B cell (primary cell): ENCODE results near the gene TCP10L. TPM values are rescaled to one million over a fixed set of nuclear protein-coding genes. Genes with fewer than 3 reads are reported as not detected.

ENCODE experiments used
- ATAC-seq: fragments of 200-7000 bp; cut with Tn5 transposase; one replicate; pipeline ENCODE4 v1.10.0; 2021; ENCODE audit warnings: low read depth, mild to moderate bottlenecking, moderate number of reproducible peaks, moderate library complexity
- CTCF ChIA-PET: fragments of 350-600 bp; sonication (Branson Sonifier 250); formaldehyde crosslinking; loops from one replicate; lab custom pipeline; 2021; ENCODE audit warnings: antibody characterized with exemption, inconsistent platforms; lab: Charles Lee
- POLR2A ChIA-PET: fragments of 350-600 bp; sonication (Branson Sonifier 250); formaldehyde crosslinking; loops from one replicate; lab custom pipeline; 2021; ENCODE audit warnings: antibody characterized with exemption; lab: Charles Lee
- DNase-seq: peaks from one replicate; pipeline ENCODE4 v3.0.0; 2013
- H2AFZ ChIP-seq: 2 replicates; pipeline ENCODE4 v1.6.1; 2012; ENCODE audit warnings: mild to moderate bottlenecking, low read depth, low read length; ENCODE audit not compliant: insufficient read depth, poor library complexity, severe bottlenecking
- H3K27ac ChIP-seq, 2 donors: 1 replicate in 1 of 2; 2 replicates in 1 of 2; pipeline ENCODE4 v1.5.1; 2012 to 2013; ENCODE audit warnings: low read length in 2 of 2, mild to moderate bottlenecking in 2 of 2, moderate library complexity in 1 of 2
- H3K27me3 ChIP-seq, 4 experiments: fragments of 200-600 bp in 1 of 4; sonication (generic) in 1 of 4; replicated peaks in 1 of 4; 1 replicate in 2 of 4; 2 replicates in 2 of 4; pipeline versions ENCODE4 v1.6.1 to v1.7.0; 2013 to 2016; ENCODE audit warnings: low read length in 3 of 4, mild to moderate bottlenecking in 2 of 4, mixed read lengths in 1 of 4, moderate library complexity in 1 of 4; ENCODE audit not compliant: insufficient read depth in 4 of 4, control insufficient read depth in 3 of 4; ENCODE audit errors: control extremely low read depth in 1 of 4
- H3K36me3 ChIP-seq, 2 experiments: replicated peaks in 1 of 2; 1 replicate in 1 of 2; 2 replicates in 1 of 2; pipeline versions ENCODE4 v1.6.1 to v1.7.1; 2013; ENCODE audit warnings: low read length in 1 of 2; ENCODE audit not compliant: insufficient read depth in 2 of 2, control insufficient read depth in 1 of 2; ENCODE audit errors: control extremely low read depth in 1 of 2, extremely low read depth in 1 of 2
- H3K4me1 ChIP-seq, 2 donors: fragments of 200-600 bp in 1 of 2; sonication (generic) in 1 of 2; 1 replicate in 1 of 2; 2 replicates in 1 of 2; pipeline versions ENCODE4 v1.5.1 to v1.6.1; 2013 to 2017; ENCODE audit warnings: low read length in 2 of 2; ENCODE audit not compliant: control insufficient read depth in 2 of 2, insufficient read depth in 2 of 2
- H3K4me2 ChIP-seq: replicated peaks from 2 replicates; pipeline ENCODE3; 2012; ENCODE audit warnings: mild to moderate bottlenecking, low read depth, low read length; ENCODE audit not compliant: poor library complexity, severe bottlenecking
- H3K4me3 ChIP-seq, 5 experiments: fragments of 200-600 bp in 1 of 5; sonication (generic) in 1 of 5; 1 replicate in 3 of 5; 2 replicates in 2 of 5; pipeline versions ENCODE4 v1.5.1 to v1.7.0; 2011 to 2016; ENCODE audit warnings: low read length in 4 of 5, mild to moderate bottlenecking in 4 of 5, low read depth in 2 of 5, control low read depth in 1 of 5, moderate library complexity in 1 of 5; ENCODE audit not compliant: insufficient read depth in 1 of 5; ENCODE audit errors: control extremely low read depth in 1 of 5, extremely low read depth in 1 of 5
- H3K79me2 ChIP-seq: fragments of 200-600 bp; sonication (generic); one replicate; pipeline ENCODE4 v1.6.0; 2016; ENCODE audit warnings: low read length; ENCODE audit not compliant: control insufficient read depth, insufficient read depth
- H3K9ac ChIP-seq: fragments of 200-600 bp; sonication (generic); 2 replicates; pipeline ENCODE4 v1.6.1; 2017; ENCODE audit warnings: mild to moderate bottlenecking, low read length, moderate library complexity
- H3K9me3 ChIP-seq, 3 donors: one replicate each; pipeline versions ENCODE4 v1.6.1 to v1.7.1; 2013; ENCODE audit warnings: low read length in 2 of 3; ENCODE audit not compliant: control insufficient read depth in 2 of 3, insufficient read depth in 1 of 3; ENCODE audit errors: control extremely low read depth in 1 of 3
- H4K20me1 ChIP-seq: 2 replicates; pipeline ENCODE4 v1.6.0; 2012; ENCODE audit warnings: mild to moderate bottlenecking, low read length; ENCODE audit not compliant: insufficient read depth, control insufficient read depth, poor library complexity, severe bottlenecking
- H3K27ac Mint-ChIP-seq: one replicate; pipeline ENCODE4 v1.8.0; 2021; ENCODE audit warnings: mixed read lengths
- H3K27me3 Mint-ChIP-seq: one replicate; pipeline ENCODE4 v1.8.0; 2021; ENCODE audit warnings: mixed read lengths
- H3K4me1 Mint-ChIP-seq: one replicate; pipeline ENCODE4 v1.8.0; 2021; ENCODE audit warnings: mixed read lengths
- H3K4me3 Mint-ChIP-seq: one replicate; pipeline ENCODE4 v1.8.0; 2021; ENCODE audit warnings: mixed read lengths
- H3K9me3 Mint-ChIP-seq: one replicate; pipeline ENCODE4 v1.8.0; 2022; ENCODE audit warnings: mixed read lengths; ENCODE audit not compliant: insufficient read depth
- CTCF ChIP-seq: fragments of 200-600 bp; IDR thresholded peaks from one replicate; pipeline ENCODE4 v1.8.0; 2022; ENCODE audit warnings: antibody characterized with exemption, mild to moderate bottlenecking
- EZH2 ChIP-seq: IDR thresholded peaks from 2 replicates; pipeline ENCODE4 v1.6.1; 2012; ENCODE audit warnings: borderline replicate concordance, low read depth, mild to moderate bottlenecking, moderate library complexity, low read length; ENCODE audit not compliant: insufficient read depth, poor library complexity, severe bottlenecking
- WGBS: methylation state at CpG from one replicate; pipeline ENCODE4 v1.1.5; 2013; ENCODE audit warnings: missing lambda C conversion rate; ENCODE audit not compliant: insufficient coverage; 5-methylcytosine and 5-hydroxymethylcytosine counted together
- intact Hi-C: fragments of 100-400 bp; cut with micrococcal nuclease; formaldehyde crosslinking; loops from one replicate; pipeline ENCODE4 v1.10.0; 2022
- polyA plus RNA-seq: library from polyadenylated mRNA; depleted of rRNA; stranded (reverse); fragments of >200 nt; gene quantifications from 2 replicates; pipeline ENCODE4 v1.2.3, GENCODE V29; 2012
- total RNA-seq, 2 donors: library from RNA; stranded (reverse); fragments of 120-200 nt in 1 of 2; gene quantifications; 1 replicate in 1 of 2; 2 replicates in 1 of 2; pipeline versions ENCODE4 v1.2.3 to v1.2.4, GENCODE V29; 2013 to 2022

Gene TCP10L
- total and polyA plus RNA-seq, 2 donors (not counting 1 experiment from before 2014, with no cell fraction given), result 0.39 TPM

DNA sequence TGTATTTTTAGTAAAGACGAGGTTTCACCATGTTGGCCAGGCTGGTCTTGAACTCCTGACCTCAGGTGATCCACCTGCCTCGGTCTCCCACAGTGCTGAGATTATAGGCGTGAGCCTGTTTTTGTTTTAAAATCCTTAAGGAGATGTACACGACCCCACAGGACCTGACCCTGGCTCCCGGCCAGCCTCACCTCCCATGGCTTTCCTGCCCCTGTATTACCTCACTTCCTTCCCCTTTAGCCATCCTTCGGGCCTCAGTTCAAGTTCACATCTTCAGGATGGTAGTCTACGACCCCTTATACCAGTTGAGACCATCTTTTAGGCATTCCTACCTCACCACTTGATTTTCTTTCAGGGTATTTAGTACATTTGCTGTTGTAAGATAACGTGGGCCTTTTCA, 36.3 kb downstream of the TCP10L start:
- H3K4me3 ChIP-seq, result no peak overlapping the region
- intact Hi-C loops, result no loop called here
- no peaks in the 10 kb centered on the region for H3K4me1 ChIP-seq

GRCh38 chr21:32547018-32547417, 38.3 kb downstream of the TCP10L start:
- intact Hi-C loops, result no loop called here
- ATAC-seq, result no peak
- peaks cover 20% of the 10 kb centered on the region for H3K27me3 Mint-ChIP-seq
- DNase-seq, result no peak
- TF ChIP-seq EZH2 (no peak), CTCF (no peak)
- Histone ChIP-seq H3K36me3 (no peaks in the 10 kb centered on the region), H3K27me3 (peaks cover 0 to 3% (median 0%) of the 10 kb centered on the region in 4 experiments), H3K9me3 (no peaks in the 10 kb centered on the region), H3K27ac (no peak overlapping the region), H3K4me2 (no peak overlapping the region), H3K9ac (no peak overlapping the region), H2AFZ (no peak overlapping the region), H3K79me2 (no peaks in the 10 kb centered on the region), H3K4me1 (no peaks in the 10 kb centered on the region), H4K20me1 (no peaks in the 10 kb centered on the region), H3K4me3 (no peak overlapping the region)
- H3K4me3 Mint-ChIP-seq, result no peak overlapping the region
- no peaks in the 10 kb centered on the region for H3K4me1 Mint-ChIP-seq
- no peaks in the 10 kb centered on the region for H3K9me3 Mint-ChIP-seq
- ChIA-PET CTCF (no interaction called here), POLR2A (no interaction called here)
- no peak overlapping the region for H3K27ac Mint-ChIP-seq
- 100% methylated on average over 1 of the region's 4 CpGs for WGBS

More for the DNA sequence above, 36.3 kb downstream of the TCP10L start:
- POLR2A ChIA-PET, result no interaction called here
- Mint-ChIP-seq H3K9me3 (no peaks in the 10 kb centered on the region), H3K4me3 (no peak overlapping the region), H3K27me3 (peaks cover 16% of the 10 kb centered on the region), H3K27ac (no peak overlapping the region), H3K4me1 (no peaks in the 10 kb centered on the region)
- Histone ChIP-seq H2AFZ (no peak overlapping the region), H4K20me1 (no peaks in the 10 kb centered on the region), H3K27me3 (peaks cover 0 to 3% (median 0%) of the 10 kb centered on the region in 4 experiments), H3K9ac (no peak overlapping the region), H3K79me2 (no peaks in the 10 kb centered on the region), H3K9me3 (no peaks in the 10 kb centered on the region), H3K27ac (no peak overlapping the region), H3K4me2 (no peak overlapping the region), H3K36me3 (no peaks in the 10 kb centered on the region)
- CTCF ChIA-PET, result no interaction called here
- DNase-seq (no peak), ATAC-seq (no peak)
- 62% methylated on average over 6 of the region's 8 CpGs for WGBS
- TF ChIP-seq CTCF, result no peak
- no peak for TF ChIP-seq EZH2
